ENCODE results near the gene CSRP3. TPM values are rescaled to one million over a fixed set of nuclear protein-coding genes. Genes with fewer than 3 reads are reported as not detected.

CSRP3 gene
- total RNA-seq, 1 donor from 2014 or later = not detected

- intact Hi-C loops (cut with micrococcal nuclease) = no loop called here
Observed at GRCh38 chr11:19134004-19134403, 67.8 kb downstream of the CSRP3 start.

Other genes starting within 250 kb of the CSRP3 start
- not detected in 2 replicates for gene MRGPRX2, start 141.3 kb downstream of the CSRP3 start, total RNA-seq
- 25.8 and 27.8 TPM in 2 replicates for gene ZDHHC13, start 84.8 kb downstream of the CSRP3 start, total RNA-seq
- 41.9 and 42.6 TPM in 2 replicates for gene E2F8, start 39.0 kb upstream of the CSRP3 start, total RNA-seq

Measured in T-helper 2 cell treated with Interferon-gamma antibody and Interleukin-4, amounts not matched to agents 100 ng/mL and 5 ng/mL, for 36 hours (primary cell).